Sigmoid colon (tissue), 4 donors: Measurements from ENCODE around the gene JMJD6.

Experiments
- POLR2A ChIP-seq, 2 donors: fragments of 450-650 bp; IDR thresholded peaks; one replicate each; pipeline ENCODE4 v1.6.1; 2016; ENCODE audit warnings: antibody characterized with exemption in 2 of 2, mild to moderate bottlenecking in 2 of 2, moderate library complexity in 2 of 2
- POLR2AphosphoS5 ChIP-seq, 4 donors: sonication (generic); formaldehyde crosslinking; IDR thresholded peaks; one replicate each; pipeline ENCODE4 v1.6.1; 2017; ENCODE audit warnings: antibody characterized with exemption in 4 of 4
- TF ChIP-seq, protein P1 (sequence below), 4 experiments: fragments of 450-650 bp in 3 of 4; fragments of 200-600 bp in 1 of 4; IDR thresholded peaks; one replicate each; pipeline ENCODE4 v1.5.1; 2016 to 2019; ENCODE audit warnings: antibody characterized with exemption in 4 of 4, mild to moderate bottlenecking in 3 of 4, moderate library complexity in 2 of 4

DNA sequence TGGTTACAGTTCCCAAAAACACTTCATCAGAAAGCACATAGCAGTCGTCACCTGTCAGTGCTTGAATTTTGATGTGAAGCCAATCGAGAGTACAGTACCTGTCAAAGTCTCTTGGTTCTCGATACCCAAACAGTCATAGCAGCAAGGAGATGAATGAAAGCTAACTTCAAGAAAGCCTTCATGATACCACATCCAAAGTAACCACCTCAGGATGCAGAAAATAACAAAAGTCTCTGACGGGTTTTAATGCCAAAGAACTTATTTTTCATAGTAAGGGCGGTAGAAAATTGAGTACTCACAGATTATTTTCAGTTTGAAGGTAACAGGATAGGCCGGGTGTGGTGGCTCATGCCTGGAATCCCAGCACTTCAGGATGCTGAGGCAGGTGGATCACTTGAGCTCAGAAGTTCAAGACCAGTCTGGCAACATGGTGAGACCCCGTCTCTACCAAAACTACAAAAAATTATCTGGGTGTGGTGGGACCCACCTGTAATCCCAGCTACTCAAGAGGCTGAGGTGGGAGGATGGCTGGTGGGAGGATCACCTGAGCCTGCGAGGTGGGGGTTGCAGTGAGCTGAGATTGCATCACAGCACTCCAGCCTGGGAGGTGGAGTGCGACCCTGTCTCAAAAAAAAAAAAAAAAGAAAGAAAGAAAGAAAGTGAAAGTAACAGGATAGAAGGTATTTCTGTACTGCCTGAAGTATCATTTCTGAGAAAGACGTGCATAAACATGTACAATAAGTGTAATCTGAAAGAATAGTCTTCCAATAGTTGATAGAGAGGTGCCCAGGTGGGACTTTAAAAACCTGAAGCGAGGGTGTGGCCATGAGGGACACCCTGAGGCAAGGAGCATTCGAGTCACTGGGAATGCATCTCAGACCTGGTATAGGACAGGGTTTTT, 26.9 kb upstream of the JMJD6 start:
- TF ChIP-seq, protein P1, sequence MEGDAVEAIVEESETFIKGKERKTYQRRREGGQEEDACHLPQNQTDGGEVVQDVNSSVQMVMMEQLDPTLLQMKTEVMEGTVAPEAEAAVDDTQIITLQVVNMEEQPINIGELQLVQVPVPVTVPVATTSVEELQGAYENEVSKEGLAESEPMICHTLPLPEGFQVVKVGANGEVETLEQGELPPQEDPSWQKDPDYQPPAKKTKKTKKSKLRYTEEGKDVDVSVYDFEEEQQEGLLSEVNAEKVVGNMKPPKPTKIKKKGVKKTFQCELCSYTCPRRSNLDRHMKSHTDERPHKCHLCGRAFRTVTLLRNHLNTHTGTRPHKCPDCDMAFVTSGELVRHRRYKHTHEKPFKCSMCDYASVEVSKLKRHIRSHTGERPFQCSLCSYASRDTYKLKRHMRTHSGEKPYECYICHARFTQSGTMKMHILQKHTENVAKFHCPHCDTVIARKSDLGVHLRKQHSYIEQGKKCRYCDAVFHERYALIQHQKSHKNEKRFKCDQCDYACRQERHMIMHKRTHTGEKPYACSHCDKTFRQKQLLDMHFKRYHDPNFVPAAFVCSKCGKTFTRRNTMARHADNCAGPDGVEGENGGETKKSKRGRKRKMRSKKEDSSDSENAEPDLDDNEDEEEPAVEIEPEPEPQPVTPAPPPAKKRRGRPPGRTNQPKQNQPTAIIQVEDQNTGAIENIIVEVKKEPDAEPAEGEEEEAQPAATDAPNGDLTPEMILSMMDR (IDR thresholded peaks at IDR 0.05), result no peak
- TF ChIP-seq POLR2A (IDR thresholded peaks at IDR 0.05), result no peak
- TF ChIP-seq POLR2AphosphoS5 (IDR thresholded peaks at IDR 0.05), result no peak
